Smooth muscle cell (in vitro differentiated cells): ENCODE measurements around the gene PSORS1C1. TPM values are rescaled to one million over a fixed set of nuclear protein-coding genes. Genes with fewer than 3 reads are reported as not detected.

Source experiments
- DNase-seq: peaks from one replicate; lab custom pipeline; 2025; ENCODE audit not compliant: unreplicated experiment; lab: John Stamatoyannopoulos, UW
- H2AFZ ChIP-seq: fragments of 200-600 bp; sonication (generic); 2 replicates; pipeline ENCODE4 v1.6.0; 2016; ENCODE audit warnings: antibody characterized with exemption, low read depth, mild to moderate bottlenecking
- H3F3A ChIP-seq: fragments of 200-600 bp; sonication (generic); 2 replicates; pipeline ENCODE4 v1.6.0; 2017; ENCODE audit warnings: antibody characterized with exemption, low read depth
- H3K27ac ChIP-seq: fragments of 200-600 bp; sonication (generic); 2 replicates; pipeline ENCODE4 v1.5.1; 2016; ENCODE audit warnings: low read depth, mild to moderate bottlenecking
- H3K27me3 ChIP-seq: fragments of 200-600 bp; sonication (generic); 2 replicates; pipeline ENCODE4 v1.6.1; 2016; ENCODE audit warnings: low read depth, mild to moderate bottlenecking
- H3K36me3 ChIP-seq: fragments of 200-600 bp; sonication (generic); 2 replicates; pipeline ENCODE4 v1.5.1; 2016; ENCODE audit warnings: low read depth
- H3K4me1 ChIP-seq: fragments of 200-600 bp; sonication (generic); 2 replicates; pipeline ENCODE4 v1.5.1; 2016; ENCODE audit warnings: low read depth
- H3K4me2 ChIP-seq: fragments of 200-600 bp; sonication (generic); 2 replicates; pipeline ENCODE4 v1.6.0; 2016; ENCODE audit warnings: mild to moderate bottlenecking
- H3K4me3 ChIP-seq: fragments of 200-600 bp; sonication (generic); 2 replicates; pipeline ENCODE4 v1.5.1; 2016; ENCODE audit warnings: mild to moderate bottlenecking
- H3K79me2 ChIP-seq: fragments of 200-600 bp; sonication (generic); 2 replicates; pipeline ENCODE4 v1.6.0; 2016; ENCODE audit warnings: low read depth, mild to moderate bottlenecking
- H3K9ac ChIP-seq: fragments of 200-600 bp; sonication (generic); 2 replicates; pipeline ENCODE4 v1.6.0; 2016; ENCODE audit warnings: low read depth
- H3K9me3 ChIP-seq: fragments of 200-600 bp; sonication (generic); replicated peaks from 2 replicates; pipeline ENCODE4 v1.5.1; 2016; ENCODE audit warnings: low read depth
- H4K20me1 ChIP-seq: fragments of 200-600 bp; sonication (generic); 2 replicates; pipeline ENCODE4 v1.6.0; 2016; ENCODE audit warnings: low read depth
- CTCF ChIP-seq: fragments of 200-600 bp; sonication (generic); IDR thresholded peaks from 2 replicates; pipeline ENCODE4 v1.5.1; 2017; ENCODE audit warnings: borderline replicate concordance, mild to moderate bottlenecking, antibody characterized with exemption; ENCODE audit not compliant: insufficient read depth, poor library complexity, severe bottlenecking
- WGBS: methylation state at CpG from one replicate; pipeline ENCODE4 v1.1.7; 2016; ENCODE audit warnings: low lambda C conversion rate; 5-methylcytosine and 5-hydroxymethylcytosine counted together
- polyA plus RNA-seq: library from polyadenylated mRNA; unstranded; fragments of >200 nt; fragmentation: Nextera tagmentation; extraction: Ambion mirVana; gene quantifications from 2 replicates; pipeline ENCODE4 v1.2.1, GENCODE V29; 2016
- total RNA-seq: library from RNA; depleted of rRNA; stranded (reverse); fragments of >200 nt; gene quantifications from 2 replicates; pipeline ENCODE4 v1.2.3, GENCODE V29; 2014

The PSORS1C1 gene
- total and polyA plus RNA-seq, 2 experiments from 2014 or later: 2.1 to 6.5 TPM

GRCh38 chr6:31170987-31171671 is 56.5 kb downstream of the PSORS1C1 start:
- WGBS: 77% methylated on average over 10 of the region's 10 CpGs
- H3K4me3 ChIP-seq: no peak overlapping the region
- H3K4me1 ChIP-seq: peaks cover 6% of the 10 kb centered on the region
- no peak overlapping the region for H3K9ac ChIP-seq
- H2AFZ ChIP-seq: no peak overlapping the region
- no peaks in the 10 kb centered on the region for H3F3A ChIP-seq
- no peak for DNase-seq
- no peaks in the 10 kb centered on the region for H4K20me1 ChIP-seq
- no peak for TF ChIP-seq CTCF
- no peaks in the 10 kb centered on the region for H3K79me2 ChIP-seq
- no peak overlapping the region for H3K27ac ChIP-seq
- H3K4me2 ChIP-seq: no peak overlapping the region
- no peaks in the 10 kb centered on the region for H3K36me3 ChIP-seq
- peaks cover 27% of the 10 kb centered on the region for H3K27me3 ChIP-seq
- H3K9me3 ChIP-seq: no peaks in the 10 kb centered on the region

- Histone ChIP-seq H3F3A (no peaks in the 10 kb centered on the region), H3K4me3 (no peak overlapping the region), H3K4me2 (no peak overlapping the region), H3K9me3 (no peaks in the 10 kb centered on the region), H3K79me2 (no peaks in the 10 kb centered on the region), H3K9ac (no peak overlapping the region), H2AFZ (no peak overlapping the region), H3K27me3 (peaks cover 27% of the 10 kb centered on the region), H3K4me1 (peaks cover 6% of the 10 kb centered on the region), H4K20me1 (no peaks in the 10 kb centered on the region), H3K36me3 (no peaks in the 10 kb centered on the region), H3K27ac (no peak overlapping the region)
- TF ChIP-seq CTCF: no peak
- 36% methylated on average over 16 of the region's 16 CpGs for WGBS
- DNase-seq: no peak
These were observed 57.6 kb downstream of the PSORS1C1 start for GRCh38 chr6:31171931-31172905.

GRCh38 chr6:31172973-31173384 is 58.4 kb downstream of the PSORS1C1 start:
- WGBS: 62% methylated on average over 5 of the region's 5 CpGs
- DNase-seq: no peak
- no peaks in the 10 kb centered on the region for H3K9me3 ChIP-seq
- H3K27ac ChIP-seq: no peak overlapping the region
- no peaks in the 10 kb centered on the region for H4K20me1 ChIP-seq
- no peak overlapping the region for H2AFZ ChIP-seq
- H3K4me1 ChIP-seq: peaks cover 6% of the 10 kb centered on the region
- no peaks in the 10 kb centered on the region for H3K79me2 ChIP-seq
- TF ChIP-seq CTCF: no peak
- H3K36me3 ChIP-seq: no peaks in the 10 kb centered on the region
- H3K4me3 ChIP-seq: no peak overlapping the region
- no peaks in the 10 kb centered on the region for H3F3A ChIP-seq
- H3K27me3 ChIP-seq: peaks cover 27% of the 10 kb centered on the region
- H3K9ac ChIP-seq: no peak overlapping the region
- H3K4me2 ChIP-seq: no peak overlapping the region
